IMR-90 (cell line): ENCODE measurements around the gene GOLGA6C. TPM values are rescaled to one million over a fixed set of nuclear protein-coding genes. Genes with fewer than 3 reads are reported as not detected.

Experiments
- ATAC-seq: fragments of 200-7000 bp; cut with Tn5 transposase; 2 replicates; pipeline ENCODE4 v1.9.1; 2020; ENCODE audit warnings: low read depth, mild to moderate bottlenecking, moderate library complexity
- BruUV-seq: library from RNA; stranded (reverse); fragments of 400-500 nt; replicated peaks from 2 replicates; lab custom pipeline; 2021; lab: Mats Ljungman, UMichigan
- CTCF ChIA-PET: fragments of 300-600 bp; formaldehyde crosslinking; extraction: SDS; loops from one replicate; lab custom pipeline; 2021; ENCODE audit warnings: antibody characterized with exemption; lab: Yijun Ruan, JAX
- POLR2A ChIA-PET: fragments of 300-600 bp; sonication (Branson Sonifier 250); formaldehyde crosslinking; loops from one replicate; lab custom pipeline; 2022; ENCODE audit warnings: antibody characterized with exemption; ENCODE audit not compliant: unreplicated experiment; lab: Charles Lee
- DNase-seq: peaks from one replicate; pipeline ENCODE4 v3.0.0; 2013
- H2AFZ ChIP-seq: replicated peaks from 2 replicates; pipeline ENCODE3; 2013; ENCODE audit warnings: low read length, mild to moderate bottlenecking; ENCODE audit not compliant: poor library complexity
- H2AK5ac ChIP-seq: 2 replicates; pipeline ENCODE4 v1.6.1; 2013; ENCODE audit warnings: low read depth, low read length, inconsistent platforms
- H2AK9ac ChIP-seq: replicated peaks from 2 replicates; pipeline ENCODE3; 2013; ENCODE audit warnings: mild to moderate bottlenecking, low read depth, low read length, moderate library complexity; ENCODE audit not compliant: poor library complexity
- H2BK120ac ChIP-seq: 2 replicates; pipeline ENCODE4 v1.6.1; 2013; ENCODE audit warnings: low read depth, low read length, inconsistent platforms
- H2BK15ac ChIP-seq: 3 replicates; pipeline ENCODE4 v1.6.1; 2013; ENCODE audit warnings: low read depth, low read length, inconsistent platforms
- H2BK20ac ChIP-seq: 2 replicates; pipeline ENCODE4 v1.6.1; 2013; ENCODE audit warnings: low read depth, mild to moderate bottlenecking, inconsistent platforms, low read length, moderate library complexity
- H2BK5ac ChIP-seq: 2 replicates; pipeline ENCODE4 v1.6.1; 2013; ENCODE audit warnings: mild to moderate bottlenecking, low read depth, low read length, inconsistent platforms; ENCODE audit not compliant: poor library complexity, severe bottlenecking
- H3K14ac ChIP-seq: replicated peaks from 2 replicates; pipeline ENCODE4 v1.6.1; 2013; ENCODE audit warnings: low read depth, low read length, inconsistent platforms
- H3K18ac ChIP-seq: 2 replicates; pipeline ENCODE4 v1.6.1; 2013; ENCODE audit warnings: low read depth, low read length, control low read depth
- H3K23ac ChIP-seq: 2 replicates; pipeline ENCODE4 v1.6.1; 2013; ENCODE audit warnings: low read depth, low read length, inconsistent platforms
- H3K27ac ChIP-seq: 2 replicates; pipeline ENCODE4 v1.5.1; 2013; ENCODE audit warnings: mild to moderate bottlenecking, control low read depth, low read length; ENCODE audit not compliant: insufficient read depth
- H3K27me3 ChIP-seq: 2 replicates; pipeline ENCODE4 v1.6.1; 2013; ENCODE audit warnings: low read length; ENCODE audit not compliant: control insufficient read depth, insufficient read depth
- H3K36me3 ChIP-seq: 2 replicates; pipeline ENCODE4 v1.6.1; 2013; ENCODE audit warnings: low read length, mixed read lengths; ENCODE audit not compliant: control insufficient read depth, insufficient read depth
- H3K4ac ChIP-seq: 2 replicates; pipeline ENCODE4 v1.6.1; 2013; ENCODE audit warnings: low read depth, low read length, inconsistent platforms
- H3K4me1 ChIP-seq: 2 replicates; pipeline ENCODE4 v1.6.1; 2013; ENCODE audit warnings: low read length, mixed read lengths; ENCODE audit not compliant: control insufficient read depth, insufficient read depth
- H3K4me2 ChIP-seq: 2 replicates; pipeline ENCODE4 v1.6.1; 2013; ENCODE audit warnings: low read depth, mild to moderate bottlenecking, control low read depth, low read length, moderate library complexity
- H3K4me3 ChIP-seq: 2 replicates; pipeline ENCODE4 v1.5.1; 2013; ENCODE audit warnings: low read depth, mild to moderate bottlenecking, control low read depth, low read length, moderate library complexity; ENCODE audit not compliant: insufficient read depth
- H3K56ac ChIP-seq: 2 replicates; pipeline ENCODE4 v1.6.1; 2013; ENCODE audit warnings: low read length, inconsistent platforms; ENCODE audit not compliant: insufficient read depth; ENCODE audit errors: extremely low read depth
- H3K79me1 ChIP-seq, 2 experiments: 2 replicates each; pipeline ENCODE4 v1.6.1; 2013; ENCODE audit warnings: low read length in 2 of 2, inconsistent platforms in 1 of 2, low read depth in 1 of 2
- H3K9ac ChIP-seq: 2 replicates; pipeline ENCODE4 v1.6.1; 2013; ENCODE audit warnings: low read depth, low read length, control low read depth
- H3K9me1 ChIP-seq: 2 replicates; pipeline ENCODE4 v1.6.1; 2013; ENCODE audit warnings: low read length, inconsistent platforms; ENCODE audit not compliant: insufficient read depth
- H3K9me3 ChIP-seq: 2 replicates; pipeline ENCODE4 v1.6.1; 2013; ENCODE audit warnings: low read length; ENCODE audit not compliant: control insufficient read depth, insufficient read depth
- H4K20me1 ChIP-seq: 2 replicates; pipeline ENCODE4 v1.6.1; 2013; ENCODE audit warnings: low read length, inconsistent platforms; ENCODE audit not compliant: insufficient read depth
- H4K5ac ChIP-seq: 2 replicates; pipeline ENCODE4 v1.6.1; 2013; ENCODE audit warnings: mild to moderate bottlenecking, low read depth, low read length, control low read depth
- H4K8ac ChIP-seq, 2 experiments: 2 replicates each; pipeline ENCODE4 v1.6.1; 2013; ENCODE audit warnings: low read depth in 2 of 2, low read length in 2 of 2, control low read depth in 1 of 2, inconsistent platforms in 1 of 2
- H4K91ac ChIP-seq: 2 replicates; pipeline ENCODE4 v1.6.1; 2013; ENCODE audit warnings: low read depth, low read length, inconsistent platforms; ENCODE audit not compliant: insufficient read depth
- BHLHE40 ChIP-seq: fragments of 150-350 bp; IDR thresholded peaks from 2 replicates; pipeline ENCODE4 v1.6.1; 2016; ENCODE audit warnings: mild to moderate bottlenecking, low read depth, low read length
- CEBPB ChIP-seq: IDR thresholded peaks from 2 replicates; pipeline ENCODE4 v1.6.1; 2012; ENCODE audit warnings: low read depth, low read length, improper control_type of control experiment
- CHD1 ChIP-seq: IDR thresholded peaks from 2 replicates; pipeline ENCODE4 v1.6.1; 2012; ENCODE audit warnings: low read depth, low read length, improper control_type of control experiment
- CTCF ChIP-seq: conservative IDR thresholded peaks from 2 replicates; pipeline ENCODE4 v1.5.1; 2012; ENCODE audit warnings: mild to moderate bottlenecking, low read depth, low read length, improper control_type of control experiment
- ELK1 ChIP-seq: fragments of 150-350 bp; IDR thresholded peaks from 2 replicates; pipeline ENCODE4 v1.6.1; 2016; ENCODE audit warnings: low read depth, mild to moderate bottlenecking, low read length, moderate library complexity, borderline replicate concordance
- FOS ChIP-seq: fragments of 150-350 bp; IDR thresholded peaks from 2 replicates; pipeline ENCODE4 v1.6.1; 2016; ENCODE audit warnings: low read depth, low read length
- MAFK ChIP-seq: IDR thresholded peaks from 2 replicates; pipeline ENCODE4 v1.6.1; 2012; ENCODE audit warnings: low read depth, low read length, improper control_type of control experiment
- MAZ ChIP-seq: IDR thresholded peaks from 2 replicates; pipeline ENCODE4 v1.6.1; 2012; ENCODE audit warnings: low read depth, mild to moderate bottlenecking, low read length, improper control_type of control experiment, moderate library complexity, borderline replicate concordance
- MXI1 ChIP-seq: IDR thresholded peaks from 2 replicates; pipeline ENCODE4 v1.6.1; 2012; ENCODE audit warnings: low read depth, mild to moderate bottlenecking, low read length, moderate library complexity, borderline replicate concordance
- NFE2L2 ChIP-seq: fragments of 150-350 bp; IDR thresholded peaks from 2 replicates; pipeline ENCODE4 v1.6.1; 2016; ENCODE audit warnings: low read depth, mild to moderate bottlenecking, low read length
- POLR2A ChIP-seq: IDR thresholded peaks from 2 replicates; pipeline ENCODE4 v1.6.1; 2012; ENCODE audit warnings: mild to moderate bottlenecking, low read depth, low read length
- RAD21 ChIP-seq: IDR thresholded peaks from 2 replicates; pipeline ENCODE4 v1.6.1; 2012; ENCODE audit warnings: low read length, improper control_type of control experiment
- RCOR1 ChIP-seq: IDR thresholded peaks from 2 replicates; pipeline ENCODE4 v1.6.1; 2012; ENCODE audit warnings: mild to moderate bottlenecking, low read length, improper control_type of control experiment; ENCODE audit not compliant: insufficient replicate concordance
- RFX5 ChIP-seq: IDR thresholded peaks from 2 replicates; pipeline ENCODE4 v1.8.0; 2012; ENCODE audit warnings: low read depth, mild to moderate bottlenecking, low read length, moderate library complexity
- SMC3 ChIP-seq: fragments of 150-350 bp; IDR thresholded peaks from 2 replicates; pipeline ENCODE4 v1.6.1; 2016; ENCODE audit warnings: low read depth, mild to moderate bottlenecking, antibody characterized with exemption, low read length, moderate library complexity
- USF2 ChIP-seq: fragments of 150-350 bp; IDR thresholded peaks from 2 replicates; pipeline ENCODE4 v1.6.1; 2017; ENCODE audit warnings: mild to moderate bottlenecking, antibody characterized with exemption, low read length, low read depth
- WGBS, 2 experiments: methylation state at CpG; one replicate each; pipeline versions ENCODE4 v1.1.5 to v1.1.7; 2013; ENCODE audit warnings: missing lambda C conversion rate in 2 of 2; ENCODE audit not compliant: insufficient read length in 1 of 2; ENCODE audit errors: extremely low coverage in 2 of 2; 5-methylcytosine and 5-hydroxymethylcytosine counted together
- dilution Hi-C: fragments of 300-500 bp; cut with HindIII; formaldehyde crosslinking; loops from one replicate; pipeline ENCODE4 v1.14.3; 2018; ENCODE audit warnings: low sequenced_read_pairs; ENCODE audit not compliant: unreplicated experiment
- in situ Hi-C: fragments of 300-500 bp; cut with MboI; formaldehyde crosslinking; loops from 3 replicates; pipeline ENCODE4 v1.14.3; 2019; ENCODE audit warnings: low sequenced_read_pairs, inconsistent platforms, mixed read lengths
- intact Hi-C: fragments of 100-400 bp; cut with micrococcal nuclease; formaldehyde crosslinking; loops from 2 replicates; pipeline ENCODE4 v1.10.0; 2022
- polyA plus RNA-seq, 3 experiments: library from polyadenylated mRNA; depleted of rRNA; stranded (reverse); fragments of >200 nt; gene quantifications; 2 replicates each; pipeline ENCODE4 v1.2.3, GENCODE V29; 2012; ENCODE audit warnings: low replicate concordance in 1 of 3
- total RNA-seq: library from RNA; depleted of rRNA; stranded (reverse); fragments of >200 nt; gene quantifications from 2 replicates; pipeline ENCODE4 v1.2.3, GENCODE V29; 2012

The GOLGA6C gene
- total and polyA plus RNA-seq, 2 of the 4 experiments (the other 2 are of a cell fraction), result not detected

GRCh38 chr15:75231836-75232235 is 26.3 kb upstream of the GOLGA6C start:
- H2BK15ac ChIP-seq, result no peak overlapping the region
- no peak for ATAC-seq
- no peak overlapping the region for H2AK5ac ChIP-seq
- intact Hi-C loops, result no loop called here
- H3K9me3 ChIP-seq, result no peaks in the 10 kb centered on the region
- TF ChIP-seq RFX5 (no peak), RCOR1 (no peak), MXI1 (no peak), MAZ (no peak), CTCF (no peak), POLR2A (no peak), NFE2L2 (no peak), USF2 (no peak), BHLHE40 (no peak), ELK1 (no peak), CHD1 (no peak), CEBPB (no peak), SMC3 (no peak), FOS (no peak), MAFK (no peak), RAD21 (no peak)
- no peak for DNase-seq
- H3K27ac ChIP-seq, result no peak overlapping the region
- WGBS, 2 experiments, result 38% methylated on average over 2 of the region's 4 CpGs; no CpG with 5 or more reads in 1 of the 2 experiments
- H3K4me1 ChIP-seq, result no peaks in the 10 kb centered on the region
- dilution Hi-C loops, result no loop called here
- H3K4ac ChIP-seq, result no peak overlapping the region
- no peak overlapping the region for H3K56ac ChIP-seq
- no peak overlapping the region for H3K18ac ChIP-seq
- H3K79me1 ChIP-seq, result no peaks in the 10 kb centered on the region
- no peak overlapping the region for H4K8ac ChIP-seq
- H3K9ac ChIP-seq, result no peak overlapping the region
- H2BK120ac ChIP-seq, result no peak overlapping the region
- no peak overlapping the region for H2AK9ac ChIP-seq
- H2BK5ac ChIP-seq, result no peak overlapping the region
- no peaks in the 10 kb centered on the region for H4K20me1 ChIP-seq
- no peaks in the 10 kb centered on the region for H3K36me3 ChIP-seq
- no peak overlapping the region for H4K5ac ChIP-seq
- no TSS peak for BruUV-seq
- CTCF ChIA-PET, result no interaction called here
- peaks cover 74% of the 10 kb centered on the region for H3K27me3 ChIP-seq
- no peak overlapping the region for H3K4me2 ChIP-seq
- H3K9me1 ChIP-seq, result no peaks in the 10 kb centered on the region
- no peak overlapping the region for H2BK20ac ChIP-seq
- in situ Hi-C loops, result no loop called here
- POLR2A ChIA-PET, result no interaction called here
- H4K91ac ChIP-seq, result no peak overlapping the region
- H3K14ac ChIP-seq, result no peak overlapping the region
- no peak overlapping the region for H3K23ac ChIP-seq
- H2AFZ ChIP-seq, result peak overlapping the region; percentile 13
- no peak overlapping the region for H3K4me3 ChIP-seq
